GM10847 (cell line): ENCODE data around the gene SPESP1.

ENCODE experiments used
- POLR2A ChIP-seq: IDR thresholded peaks from 2 replicates; pipeline ENCODE4 v1.6.1; 2011; ENCODE audit not compliant: insufficient read length; ENCODE audit errors: extremely low read depth

The SPESP1 gene

DNA sequence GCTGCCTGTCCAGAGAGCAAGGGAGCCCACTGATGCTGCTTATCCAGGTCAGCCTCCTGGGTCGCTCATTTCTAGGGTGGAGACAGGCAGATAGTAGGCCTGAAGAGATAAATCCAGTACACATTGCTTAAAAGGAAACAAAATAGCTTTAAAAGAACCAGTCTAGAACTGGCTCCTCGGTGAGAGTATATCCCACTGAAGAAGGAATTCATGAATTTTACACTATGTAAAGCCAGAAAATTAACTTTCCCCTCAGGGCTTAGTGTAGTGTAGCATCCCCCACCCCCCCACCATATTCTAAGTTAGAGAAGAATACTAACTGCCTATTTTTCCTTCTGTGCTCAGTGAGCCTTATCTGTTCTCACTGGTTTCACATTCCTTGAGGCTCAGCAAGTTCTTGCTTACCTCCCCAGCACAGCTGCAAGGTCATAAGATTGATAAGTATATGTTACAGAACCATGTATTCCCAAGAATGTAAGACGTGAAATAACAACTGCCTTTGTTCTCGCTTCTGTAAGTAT, 53.7 kb downstream of the SPESP1 start:
- TF ChIP-seq POLR2A = no peak

DNA sequence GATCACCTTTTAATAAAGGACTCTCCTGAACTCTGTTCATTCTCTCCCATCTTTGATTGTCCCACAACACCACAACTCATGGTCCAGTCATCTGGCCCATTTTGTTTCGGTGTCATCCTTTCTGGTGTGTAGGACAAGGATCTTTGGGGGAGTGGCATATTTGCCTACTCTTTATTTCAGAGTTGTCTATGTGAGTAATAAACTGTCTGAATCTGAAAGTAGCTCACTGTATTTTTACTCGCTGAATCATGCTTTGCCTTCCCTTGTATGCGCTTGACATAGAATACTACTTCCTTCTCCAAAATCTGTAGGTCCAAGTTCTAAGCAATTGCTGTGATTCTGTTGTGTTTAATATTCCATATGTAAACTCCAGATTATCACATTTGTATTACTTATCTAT, 54.3 kb downstream of the SPESP1 start:
- no peak for TF ChIP-seq POLR2A

DNA sequence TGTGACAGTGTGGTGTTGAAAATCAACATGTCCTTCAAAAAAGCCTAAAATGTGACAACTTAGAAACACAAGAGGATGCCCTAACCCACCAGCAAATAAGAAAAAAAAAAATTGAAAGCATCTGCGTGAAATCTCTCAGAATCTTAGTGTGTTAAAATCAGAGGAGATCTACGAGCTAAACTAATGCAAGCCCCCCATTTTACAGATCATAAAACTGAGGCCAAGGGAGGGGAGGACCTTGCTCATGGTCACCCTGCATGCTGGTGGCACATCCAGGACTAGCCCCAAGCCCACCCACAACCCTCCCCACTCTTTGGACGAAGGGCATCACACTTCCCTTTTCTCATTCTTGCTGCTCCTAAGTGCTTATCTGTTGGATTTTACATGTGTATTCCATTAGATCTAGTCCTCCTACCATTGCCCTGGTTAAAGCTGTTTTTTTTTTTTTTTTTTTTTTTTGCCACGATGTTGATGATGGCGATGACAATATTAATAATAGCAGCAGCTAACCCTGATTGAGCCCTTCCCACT, 55.1 kb downstream of the SPESP1 start:
- no peak for TF ChIP-seq POLR2A

DNA sequence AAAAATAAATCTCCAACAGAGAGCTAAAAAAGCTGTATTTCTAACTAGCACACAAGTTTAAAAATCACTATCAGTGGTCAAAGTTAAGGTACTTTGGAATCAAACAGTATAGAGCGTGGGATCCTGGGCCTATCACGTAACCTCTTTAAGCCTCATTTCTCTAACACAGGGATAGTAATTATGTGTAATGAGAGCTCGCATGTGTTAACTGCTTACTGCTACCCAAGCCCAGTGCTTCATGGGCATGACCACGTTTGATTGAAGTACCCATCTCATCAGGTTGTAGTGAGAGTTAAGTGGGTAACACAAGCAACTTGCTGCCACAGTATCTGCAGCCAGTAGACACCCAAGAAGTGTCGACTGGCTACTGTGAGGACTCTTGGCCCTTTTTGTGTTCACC, 56.0 kb downstream of the SPESP1 start:
- TF ChIP-seq POLR2A = no peak

DNA sequence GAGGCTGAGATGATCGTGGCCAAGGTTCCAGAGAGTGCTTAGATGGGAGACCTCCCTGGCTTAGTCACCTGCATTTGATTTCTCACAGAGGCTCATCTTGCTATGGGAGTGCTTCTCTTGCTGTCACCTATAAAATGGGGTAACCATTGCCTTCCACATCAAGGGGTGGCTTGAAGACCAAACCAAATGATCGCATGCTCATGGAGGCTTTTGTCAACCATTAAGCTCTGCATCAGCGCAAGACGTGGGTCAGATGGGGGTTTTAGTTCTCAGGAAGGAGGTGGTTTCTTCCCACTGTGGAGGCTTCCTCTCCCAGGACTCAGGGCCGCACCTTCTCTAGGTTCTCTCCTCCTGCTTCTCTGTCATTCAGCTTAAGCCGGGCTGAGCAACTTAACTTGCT, 56.8 kb downstream of the SPESP1 start:
- TF ChIP-seq POLR2A = no peak

DNA sequence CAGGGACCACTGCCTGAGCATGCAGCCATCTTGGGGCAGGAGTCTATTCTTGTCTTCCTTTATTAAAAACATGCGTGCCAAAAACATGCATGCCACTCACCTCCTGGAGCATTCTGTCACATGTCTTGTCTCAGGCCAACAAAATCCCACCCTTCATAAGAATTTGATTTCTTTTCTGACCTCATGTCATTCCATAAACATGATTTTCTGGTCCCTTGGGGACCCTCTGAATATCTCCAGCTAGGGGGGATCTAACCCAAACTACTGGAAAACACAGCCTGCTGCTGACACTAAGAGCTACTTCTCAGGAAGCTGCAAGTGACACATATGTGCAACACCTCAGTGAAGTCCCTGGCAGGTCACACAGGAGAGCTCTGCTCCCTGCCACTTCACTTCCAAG, 57.4 kb downstream of the SPESP1 start:
- no peak for TF ChIP-seq POLR2A

DNA sequence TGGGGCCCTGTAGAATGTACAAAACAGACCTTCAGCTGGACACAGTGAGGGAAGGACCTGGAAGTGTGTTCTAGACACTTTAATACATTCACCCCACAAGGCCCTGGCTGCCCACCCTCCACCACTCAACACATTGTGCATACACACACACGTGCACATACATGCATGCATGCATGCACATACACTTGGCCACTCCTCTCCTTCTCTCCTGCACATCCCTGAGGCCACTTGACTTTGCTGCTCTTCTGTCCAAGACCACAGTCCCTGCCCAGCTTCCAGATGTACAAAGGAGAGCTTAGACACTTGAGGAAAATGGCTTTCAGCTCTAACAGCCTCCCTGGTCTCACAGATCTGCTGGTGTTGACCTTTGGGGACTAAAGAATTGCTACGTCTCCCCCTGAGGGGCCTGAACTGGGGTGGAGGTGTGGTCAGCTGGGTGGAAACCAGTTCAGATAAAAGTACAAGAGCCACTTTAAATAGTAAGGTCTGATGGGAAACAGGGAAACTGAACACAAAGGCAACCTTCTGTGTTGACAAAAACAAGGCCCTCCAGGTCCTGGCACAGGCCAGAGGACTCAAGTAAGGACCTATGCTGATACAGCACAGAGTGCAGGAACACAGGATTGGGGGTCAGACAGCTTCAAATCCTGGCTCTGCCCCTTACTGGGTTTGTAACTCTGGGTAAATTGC, 59.4 kb downstream of the SPESP1 start:
- TF ChIP-seq POLR2A = no peak

DNA sequence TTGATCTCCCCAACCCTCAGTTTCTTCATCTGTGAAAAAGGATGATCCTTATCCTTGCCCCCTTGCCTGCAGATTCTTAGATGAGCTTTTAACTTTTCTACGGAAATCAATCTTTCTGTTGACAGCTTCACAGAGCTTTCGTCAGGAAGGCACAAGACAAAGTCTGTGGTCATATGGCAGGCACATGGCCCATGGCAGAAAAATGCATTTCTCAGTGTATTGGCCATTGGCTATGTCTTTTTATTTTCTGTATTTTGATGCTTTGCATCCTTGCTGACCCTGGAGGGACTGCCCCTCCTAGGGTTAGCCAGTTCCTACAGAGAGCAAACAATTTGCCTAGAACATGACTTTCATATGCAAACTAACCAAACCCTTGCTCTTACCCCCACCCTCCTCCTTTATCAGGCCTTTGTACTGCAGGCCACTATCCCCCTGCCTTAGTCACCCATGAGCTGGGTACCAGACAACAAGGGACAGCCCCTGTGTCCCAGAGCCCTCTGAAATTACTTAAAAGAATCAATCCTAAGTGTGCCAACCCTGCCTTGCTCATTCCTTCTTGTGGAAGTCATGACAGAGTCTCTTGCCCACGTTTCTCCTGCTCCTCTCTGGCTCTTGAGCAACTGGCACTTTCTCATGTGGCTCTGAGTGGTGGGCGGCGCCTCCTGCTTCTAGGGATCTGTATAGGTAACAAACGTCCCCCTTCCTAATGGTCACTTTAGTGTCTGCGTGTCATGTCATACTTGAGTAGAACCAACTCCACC, 60.1 kb downstream of the SPESP1 start:
- no peak for TF ChIP-seq POLR2A

DNA sequence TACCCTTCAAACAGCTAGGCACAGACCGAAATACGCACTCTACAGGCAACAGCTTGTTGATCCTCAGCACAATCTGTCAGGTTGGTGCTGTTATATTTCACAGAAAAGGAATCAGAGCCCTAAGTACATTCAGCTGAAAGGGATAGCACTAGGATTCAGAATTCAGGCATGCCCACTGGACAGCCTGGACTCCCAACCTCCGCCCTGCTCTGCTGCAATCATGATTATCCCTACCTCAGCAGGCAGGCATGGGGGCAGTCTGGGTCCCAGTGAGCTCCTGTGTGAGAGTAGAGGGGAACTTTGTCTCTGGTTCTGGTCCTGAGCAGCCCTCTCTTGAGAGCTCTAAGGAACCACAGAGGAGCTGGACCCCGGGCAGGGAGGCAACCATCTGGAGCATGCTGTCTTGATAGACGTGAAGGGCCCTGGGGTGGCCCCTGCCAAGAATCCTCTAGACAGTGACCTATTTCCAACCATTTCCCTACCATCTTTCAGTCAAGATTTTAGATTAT, 60.7 kb downstream of the SPESP1 start:
- TF ChIP-seq POLR2A = no peak

DNA sequence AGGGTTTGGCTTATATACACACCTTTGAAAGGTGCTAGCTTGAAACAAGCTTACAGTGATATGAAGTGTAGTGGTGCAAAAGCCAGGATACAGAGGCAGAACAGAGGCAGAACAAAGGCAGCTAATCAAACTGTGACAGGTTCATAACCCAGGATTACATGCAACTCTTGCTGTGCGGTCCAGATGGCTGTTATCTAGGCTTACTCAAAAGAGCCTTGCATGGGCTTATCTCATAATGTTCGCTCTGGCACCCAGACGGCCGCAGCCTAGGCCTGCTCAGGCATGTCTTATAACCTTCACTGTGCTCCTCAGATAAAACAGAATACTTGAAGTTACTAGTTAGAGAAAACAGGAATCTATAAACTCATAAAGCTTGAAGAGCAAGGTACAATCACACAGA, 61.4 kb downstream of the SPESP1 start:
- TF ChIP-seq POLR2A = no peak

DNA sequence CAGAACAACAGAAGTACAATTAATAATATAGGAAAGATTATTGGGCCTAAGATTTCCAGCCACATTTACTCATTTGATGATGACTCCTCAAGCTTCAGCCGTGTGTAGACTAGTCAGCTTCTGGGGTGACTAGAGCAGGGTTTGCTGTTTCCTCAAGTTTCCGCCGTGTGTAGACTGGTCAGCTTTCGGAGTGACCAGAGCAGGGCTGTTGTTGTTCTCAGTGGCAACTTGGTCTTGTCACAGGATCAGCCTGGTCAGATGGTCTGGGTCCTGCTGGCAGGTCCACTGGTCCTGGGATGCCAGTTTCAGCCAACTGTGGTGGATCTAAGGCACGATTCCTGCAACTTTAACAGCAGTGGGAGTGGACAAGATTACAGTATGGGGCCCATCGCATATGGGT, 62.4 kb downstream of the SPESP1 start:
- no peak for TF ChIP-seq POLR2A

DNA sequence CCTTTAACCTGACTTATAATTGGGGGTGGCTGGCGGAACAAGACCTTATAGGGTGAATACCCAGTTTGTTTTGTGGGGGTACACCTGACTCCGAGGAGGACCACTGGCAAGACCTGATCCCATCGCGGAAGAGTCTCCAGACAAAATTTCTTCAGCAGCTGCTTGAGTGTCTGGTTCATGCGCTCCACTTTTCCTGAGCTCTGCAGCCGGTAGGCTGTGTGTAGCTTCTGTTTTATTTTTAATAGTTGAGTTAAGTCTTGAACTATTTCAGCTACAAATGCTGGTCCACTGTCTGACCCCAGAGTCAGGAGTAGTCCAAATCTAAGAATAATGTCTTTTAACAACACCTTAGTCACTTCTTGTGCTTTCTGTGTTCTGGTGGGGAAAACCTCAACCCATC, 63.0 kb downstream of the SPESP1 start:
- TF ChIP-seq POLR2A = no peak

DNA sequence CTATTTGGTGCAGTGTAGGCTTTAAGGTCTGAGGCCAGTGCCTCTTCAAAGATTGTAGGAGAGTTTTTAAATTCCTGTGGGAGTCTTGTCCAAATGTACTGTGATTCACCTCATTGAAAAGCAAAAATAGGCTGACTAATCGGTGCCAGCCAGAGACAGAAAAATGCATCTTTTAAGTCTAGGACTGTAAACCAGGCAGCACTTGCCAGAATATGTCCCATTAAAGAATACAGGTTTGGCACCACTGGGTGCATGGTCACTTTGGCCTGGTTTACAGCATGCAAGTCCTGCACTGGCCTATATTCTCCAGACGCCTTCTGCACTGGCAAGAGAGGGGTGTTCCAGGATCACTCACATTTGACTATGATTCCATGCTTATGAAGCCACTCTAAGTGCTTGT, 63.8 kb downstream of the SPESP1 start:
- no peak for TF ChIP-seq POLR2A

DNA sequence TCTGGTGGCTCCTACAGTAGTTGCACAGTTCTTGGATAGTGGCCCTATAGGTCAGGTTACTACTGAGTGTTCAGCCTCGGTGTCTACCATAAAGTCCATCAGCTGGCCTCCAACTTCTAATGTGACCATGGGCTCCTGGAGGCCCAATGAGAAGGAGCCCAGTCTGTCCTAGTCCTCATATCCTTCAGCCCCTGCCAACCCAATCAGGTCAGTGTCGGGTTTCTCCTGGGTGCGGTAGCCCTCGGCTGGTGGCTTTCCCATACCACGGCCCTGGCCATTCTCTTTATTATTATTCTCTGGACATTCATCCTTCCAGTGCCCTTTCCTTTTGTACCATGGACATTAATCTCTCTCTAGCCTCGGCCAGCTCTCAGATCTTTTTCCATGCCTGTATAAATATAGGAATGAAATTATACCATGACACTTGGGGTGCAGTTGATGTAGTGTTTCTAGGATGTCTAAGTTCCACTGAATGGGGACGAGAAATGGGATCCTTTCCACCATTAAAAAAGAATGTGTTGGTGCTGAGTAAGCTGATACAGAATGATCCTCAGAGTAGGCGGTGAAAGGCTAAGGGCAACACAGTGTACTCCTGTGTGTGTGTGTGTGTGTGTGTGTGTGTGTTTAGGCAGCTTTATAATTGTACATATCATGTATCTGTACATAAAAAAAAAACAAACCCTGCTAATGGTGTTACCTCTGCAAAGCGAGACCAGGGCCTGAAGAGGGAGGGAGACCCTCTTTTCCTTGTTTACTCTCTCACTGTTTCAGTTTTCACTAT, 64.8 kb downstream of the SPESP1 start:
- TF ChIP-seq POLR2A = no peak
